Measurements from ENCODE around the gene ATAT1.

Gene ATAT1

DNA sequence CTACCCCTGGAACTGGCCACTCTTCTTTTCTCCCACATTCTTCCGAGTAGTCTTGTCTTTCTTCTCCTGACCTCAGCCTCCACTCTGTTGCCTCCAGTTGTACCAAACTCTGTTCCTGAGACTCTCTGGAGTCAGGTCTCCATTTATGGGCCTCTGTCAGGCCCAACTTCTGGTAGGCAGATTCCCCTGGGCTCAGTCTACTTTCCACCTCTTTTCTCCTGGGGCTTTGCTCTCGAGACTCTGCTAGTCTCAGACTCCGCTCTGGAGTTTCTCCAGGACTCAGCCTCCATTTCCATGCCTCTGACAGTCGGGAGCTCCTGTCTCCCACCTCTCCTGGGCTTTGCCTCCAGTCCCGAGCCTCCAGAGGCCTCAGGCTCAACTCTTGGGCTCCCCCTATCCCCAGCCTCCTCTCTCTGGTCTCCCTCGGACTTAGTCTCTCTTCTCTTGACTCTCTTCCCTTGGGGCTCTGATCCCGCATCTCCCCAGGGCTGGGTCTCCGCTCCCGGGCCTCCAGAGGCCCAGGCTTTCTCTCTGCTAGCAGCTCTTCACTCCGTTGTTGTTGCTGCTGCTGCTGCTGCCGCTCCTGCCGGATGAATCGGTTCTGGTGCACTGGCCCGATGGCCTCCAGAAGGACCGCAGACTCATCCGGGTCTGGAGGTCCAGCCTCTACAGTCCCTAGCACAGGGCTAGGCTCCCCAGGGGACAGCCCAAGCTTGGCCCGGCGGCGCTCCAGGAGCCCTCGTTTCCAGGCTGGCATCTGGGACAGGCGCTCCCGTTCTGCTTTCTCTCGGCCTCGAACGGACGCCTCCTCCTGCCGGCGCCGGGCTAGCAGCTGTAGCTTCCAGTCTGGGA, 58.7 kb downstream of the ATAT1 start:
- DNase-seq = no peak

DNA sequence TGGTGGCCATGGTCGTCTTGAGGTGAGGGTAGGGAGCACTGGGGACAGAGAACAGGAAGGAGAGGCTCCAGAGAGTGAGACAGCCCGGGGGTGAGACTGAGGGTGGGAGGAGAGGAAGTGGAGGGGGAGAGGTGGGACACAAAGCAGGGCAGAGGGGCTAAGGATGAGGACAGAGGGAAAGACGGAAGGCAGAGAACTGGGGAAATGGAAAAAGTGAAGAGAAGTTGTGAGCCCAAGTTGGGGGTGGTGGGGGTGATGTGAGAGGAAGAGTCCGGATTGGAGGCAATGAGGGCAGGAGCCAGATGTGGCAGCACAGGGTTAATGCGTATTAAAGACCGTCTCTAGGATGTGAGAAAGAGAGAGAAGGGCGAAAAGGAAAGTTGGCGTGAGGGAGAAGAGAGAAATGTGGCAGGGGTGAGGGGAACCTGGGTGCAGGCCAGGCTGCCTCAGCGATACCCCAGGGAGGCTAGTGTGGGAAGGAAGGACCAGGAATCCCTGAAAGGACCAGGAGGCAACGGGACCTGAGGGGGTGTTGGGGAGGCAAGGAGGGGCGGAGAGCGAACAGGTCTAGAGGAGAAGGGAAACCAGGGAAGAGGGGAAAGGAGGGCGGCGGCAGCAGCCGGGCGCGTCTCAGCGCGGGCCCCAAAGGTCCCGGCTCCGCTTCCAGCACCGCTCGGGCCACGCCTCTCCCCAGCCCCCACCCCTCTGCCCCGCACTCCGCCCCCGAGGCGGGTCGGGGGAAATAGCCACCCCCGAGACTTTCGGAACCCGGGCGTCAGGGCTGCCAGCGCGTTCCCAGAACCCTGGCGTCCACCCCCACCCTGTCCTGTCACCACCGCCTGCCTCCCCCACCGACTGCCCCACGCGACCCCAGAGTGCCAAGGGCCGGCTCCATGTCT, 59.6 kb downstream of the ATAT1 start, which contains the start of gene PPP1R18:
Gene PPP1R18, minus strand, starts transcription at position 637 of the 899 bp plus-strand sequence. Its CDS starts 627 bp downstream, at position 10.
- no peak for DNase-seq

DNA sequence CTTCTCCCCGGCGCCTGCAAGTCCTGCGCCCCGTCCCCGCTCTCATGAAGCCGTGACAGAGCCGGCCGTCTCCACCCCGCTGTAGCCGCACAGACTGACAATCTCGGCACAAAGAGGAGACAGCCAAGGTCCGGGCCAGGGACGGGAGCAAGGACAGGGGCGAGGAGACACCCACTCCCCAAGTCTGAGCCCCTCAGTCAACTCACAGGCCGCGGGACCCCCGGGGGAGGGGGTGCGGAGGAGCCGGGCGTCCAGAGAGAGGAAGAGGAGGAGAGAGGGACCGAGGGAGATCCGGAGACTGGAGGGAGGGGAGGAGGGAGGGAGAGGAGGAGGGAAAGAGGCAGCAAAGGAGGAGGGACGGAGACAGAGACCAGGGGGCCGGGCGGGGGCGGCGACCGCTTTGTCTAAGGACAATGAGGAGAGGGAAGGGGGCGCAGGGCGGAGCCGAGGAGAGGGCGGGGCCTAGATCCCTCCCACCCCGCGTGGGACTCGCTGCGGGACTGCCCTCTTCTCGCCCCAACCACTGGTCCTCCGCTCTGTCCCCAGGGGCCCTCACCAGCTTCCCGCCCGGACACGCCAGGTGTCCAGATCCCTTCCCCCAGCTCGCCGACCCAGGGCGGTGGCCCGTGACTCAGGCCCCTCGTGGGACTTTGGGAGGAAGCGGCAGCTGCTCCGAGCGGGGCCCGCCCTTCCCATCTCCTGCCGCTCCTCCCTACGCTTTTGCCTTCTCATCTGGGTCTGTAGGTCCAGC, 60.4 kb downstream of the ATAT1 start:
- DNase-seq = no peak

DNA sequence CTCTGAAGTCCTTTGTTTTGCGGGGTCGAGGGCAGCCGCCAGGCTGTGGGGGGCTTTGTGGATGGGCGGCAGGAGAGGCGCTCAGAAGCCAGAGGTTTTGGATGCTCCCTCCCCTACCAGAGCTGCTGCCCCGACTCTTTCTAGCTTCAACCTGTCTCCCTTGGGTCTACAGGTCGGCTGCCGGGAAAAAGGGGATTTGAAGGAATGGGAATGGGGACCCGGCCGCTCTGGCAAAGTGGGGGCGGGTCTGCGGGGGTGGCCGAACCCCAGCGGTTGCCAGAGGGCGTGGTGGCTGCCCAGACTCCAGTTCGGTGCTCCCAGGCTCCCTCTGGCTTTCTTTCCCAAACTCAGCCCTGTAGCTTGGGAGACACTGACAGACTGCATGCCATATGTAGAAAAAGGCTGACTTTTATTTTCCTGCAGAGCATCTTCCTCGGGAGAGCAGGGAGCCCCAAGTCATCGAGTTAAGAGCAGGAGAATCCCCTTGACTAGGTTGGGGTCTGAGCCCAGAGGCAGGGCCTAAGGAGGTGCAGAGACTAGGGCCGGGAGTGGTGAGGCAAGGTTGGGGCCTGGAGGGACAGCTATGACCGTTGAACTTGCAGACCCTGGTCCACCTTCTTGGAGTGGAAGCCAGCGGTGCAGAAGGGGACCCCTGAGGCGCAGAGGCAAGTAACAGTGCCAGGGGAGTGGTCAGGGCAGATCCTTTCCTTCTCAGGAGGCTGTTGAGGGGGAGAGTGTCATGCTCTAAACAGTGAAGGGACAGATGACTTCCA, 61.2 kb downstream of the ATAT1 start:
- no peak for DNase-seq

DNA sequence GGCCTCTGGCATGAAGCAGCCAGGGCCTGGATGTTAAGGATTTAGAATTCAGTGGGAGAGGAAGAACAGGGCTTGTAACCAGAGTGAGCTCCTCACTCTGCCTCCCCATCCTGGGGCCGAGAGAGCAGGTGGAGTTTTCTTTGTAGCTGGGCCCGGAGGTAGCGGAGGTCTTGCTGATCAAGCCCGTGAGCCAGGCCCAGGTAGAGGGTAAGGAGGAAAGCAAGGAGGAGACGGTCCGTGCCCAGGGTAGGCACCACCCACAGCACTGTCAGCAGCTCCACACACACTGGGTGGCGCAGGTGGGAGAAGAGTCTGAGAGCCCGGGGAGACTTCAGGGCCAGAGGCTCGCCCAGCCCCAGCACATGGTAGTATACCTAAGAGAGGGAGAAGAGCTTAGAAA, 61.9 kb downstream of the ATAT1 start:
- no peak for DNase-seq

DNA sequence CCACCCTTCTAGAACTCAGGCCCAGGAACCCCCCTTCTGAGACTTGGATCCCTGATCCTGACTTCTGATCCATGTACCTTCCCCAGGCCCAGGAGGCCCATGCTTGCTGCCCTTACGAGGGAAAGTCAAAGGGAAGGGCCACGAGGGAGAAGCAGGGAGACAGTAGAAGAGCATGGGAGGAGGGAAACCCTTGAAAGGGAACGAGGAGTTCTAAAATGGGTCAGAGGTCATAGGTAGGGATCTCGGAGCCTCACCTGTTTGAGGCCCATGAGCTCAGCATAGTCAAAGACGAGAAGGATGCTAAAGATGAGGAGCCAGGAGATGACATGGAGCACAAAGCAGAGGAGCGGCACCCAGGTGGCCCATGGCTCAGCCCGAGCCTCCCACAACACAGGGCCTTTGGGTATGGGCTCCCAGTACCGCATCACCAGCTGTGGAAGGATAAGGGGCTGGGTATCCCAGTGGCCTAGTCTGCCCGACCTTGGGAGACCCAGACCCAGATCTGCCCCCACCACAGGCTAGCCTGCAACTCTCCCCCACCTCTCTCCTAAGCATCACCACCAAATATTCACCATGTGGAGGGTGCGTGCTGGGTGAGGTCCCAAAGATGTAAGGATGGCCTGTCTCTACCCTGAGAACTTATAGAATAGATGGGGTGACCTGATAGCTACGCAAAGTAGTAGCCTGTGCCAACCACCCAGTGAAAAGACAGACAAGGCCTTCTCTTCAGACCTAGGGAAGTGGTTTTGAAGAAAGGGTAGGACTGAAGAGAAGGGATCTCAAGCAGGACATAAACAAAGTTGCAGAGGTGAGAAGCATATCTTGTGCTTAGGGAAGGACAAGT, 62.6 kb downstream of the ATAT1 start:
- no peak for DNase-seq

DNA sequence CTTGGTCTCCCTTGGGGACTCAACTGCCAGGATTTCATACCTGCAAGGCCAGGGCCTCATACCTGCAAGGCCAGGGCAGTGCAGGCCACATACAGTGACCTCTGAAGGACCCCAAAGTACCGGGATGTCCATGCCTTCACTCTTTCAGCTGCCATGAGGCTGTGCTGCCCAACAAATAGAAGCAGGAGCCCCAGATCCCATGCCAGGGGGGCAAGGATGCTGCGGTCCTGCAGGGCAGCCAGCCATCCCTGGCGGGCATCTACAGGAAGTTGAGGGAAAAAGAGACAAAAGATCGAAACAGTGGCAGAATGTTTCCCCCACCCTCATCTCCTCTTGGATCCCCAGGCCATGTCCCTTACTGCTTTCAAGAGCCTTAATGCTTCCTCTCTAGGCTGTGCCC, 63.3 kb downstream of the ATAT1 start:
- DNase-seq = no peak

DNA sequence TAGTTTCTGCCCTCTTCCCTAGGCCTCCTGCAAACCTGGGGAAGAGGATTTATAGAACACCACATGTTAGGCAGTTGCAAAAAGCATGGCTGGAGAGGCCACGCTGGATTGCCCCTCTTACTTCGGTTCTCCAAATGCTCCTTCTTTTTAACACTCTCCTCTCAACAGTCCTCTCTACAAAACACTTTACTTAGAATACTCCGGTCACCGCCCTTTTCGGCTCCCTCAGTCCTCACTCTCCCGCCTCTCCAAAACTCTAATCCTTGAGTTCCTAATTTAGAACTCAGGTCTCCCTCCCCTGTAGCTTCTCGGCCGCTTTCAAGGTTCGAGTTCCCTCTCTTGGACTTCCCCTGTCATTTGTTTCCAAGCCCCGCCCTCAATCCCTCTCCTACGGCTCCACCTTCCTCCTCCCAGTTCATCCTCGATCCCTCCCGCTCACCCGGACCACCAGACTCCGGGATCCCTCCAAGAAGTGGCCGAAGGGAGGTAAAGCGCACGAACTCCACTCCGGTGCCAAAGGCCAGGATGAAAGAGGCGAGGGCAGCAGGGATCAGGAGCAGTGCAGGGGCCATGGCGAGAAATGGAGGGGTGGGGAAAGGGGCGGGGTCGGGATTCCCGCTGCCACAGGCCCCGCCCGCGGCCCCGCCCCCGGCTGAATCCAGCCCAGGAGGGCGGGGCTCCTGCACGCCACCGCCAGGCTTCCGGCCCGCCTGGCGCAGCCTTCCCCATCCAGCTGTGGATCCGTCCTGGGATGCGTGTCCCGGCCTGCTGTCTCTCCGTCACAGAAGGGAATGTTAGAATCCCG, 63.9 kb downstream of the ATAT1 start, which contains the start of gene NRM:
Gene NRM, minus strand, starts transcription at position 582 of the 805 bp plus-strand sequence. Its CDS starts 10 bp downstream, at position 572.
- no peak for DNase-seq

DNA sequence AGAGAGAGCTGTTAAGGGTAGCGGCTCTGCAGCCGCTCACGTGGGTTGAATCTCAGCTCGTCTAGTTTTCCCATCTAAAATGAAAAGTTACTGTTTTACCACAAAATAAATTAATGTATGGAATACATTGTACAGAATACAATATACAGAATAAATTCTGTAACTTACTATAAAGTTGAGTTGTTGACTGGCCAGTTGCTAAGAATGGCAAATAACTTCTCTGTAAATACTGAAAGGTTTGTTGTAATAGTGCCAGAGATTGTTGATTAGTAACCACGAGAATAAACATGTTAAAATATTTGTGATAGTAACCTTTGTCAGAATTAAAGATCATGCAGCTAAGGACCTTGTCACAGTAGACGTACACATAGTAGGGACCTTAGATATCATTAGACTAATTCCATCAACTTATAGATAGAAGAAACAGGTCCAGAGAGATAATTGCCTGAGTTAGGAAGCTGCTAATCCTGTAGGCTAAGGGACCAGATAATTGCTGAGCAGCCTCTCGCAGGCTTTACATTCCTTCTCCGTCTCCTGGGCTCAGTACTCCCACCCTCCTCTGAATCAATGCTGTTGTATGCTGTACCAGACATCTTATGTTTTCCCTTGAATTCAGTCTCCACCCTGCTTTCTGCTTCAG, 64.7 kb downstream of the ATAT1 start:
- DNase-seq = no peak
